Prostate gland (tissue), 2 donors: ENCODE data around the gene TMPRSS11F. TPM values are rescaled to one million over a fixed set of nuclear protein-coding genes. Genes with fewer than 3 reads are reported as not detected.
"Not testable (repeated sequence)": the region's sequence is repeated elsewhere in the genome, so short reads cannot be mapped to it uniquely, and the experiment has no call there.

ENCODE experiments used
- DNase-seq: peaks from one replicate; pipeline ENCODE4 v3.0.0-alpha.2; 2019; ENCODE audit warnings: low spot score
- H3K27ac ChIP-seq, 2 donors: fragments of 200-600 bp; sonication (generic); 2 replicates each; pipeline ENCODE4 v1.5.1; 2017 to 2019
- H3K27me3 ChIP-seq: fragments of 200-600 bp; sonication (generic); replicated peaks from 2 replicates; pipeline ENCODE4 v1.5.1; 2019; ENCODE audit not compliant: insufficient read depth
- H3K36me3 ChIP-seq, 2 donors: fragments of 200-600 bp; sonication (generic); 1 replicate in 1 of 2; 2 replicates in 1 of 2; pipeline versions ENCODE4 v1.5.1 to v1.8.1; 2017 to 2019
- H3K4me1 ChIP-seq: fragments of 200-600 bp; sonication (generic); replicated peaks from 2 replicates; pipeline ENCODE4 v1.5.1; 2019
- H3K4me3 ChIP-seq, 2 donors: fragments of 200-600 bp; sonication (generic); 2 replicates each; pipeline ENCODE4 v1.5.1; 2017 to 2019
- H3K9me3 ChIP-seq: fragments of 200-600 bp; sonication (generic); 2 replicates; pipeline ENCODE4 v1.5.1; 2017
- CTCF ChIP-seq, 4 experiments: fragments of 200-600 bp in 2 of 4; fragments of 450-650 bp in 2 of 4; sonication (generic) in 2 of 4; IDR thresholded peaks; 1 replicate in 3 of 4; 2 replicates in 1 of 4; pipeline ENCODE4 v1.5.1; 2016 to 2019; ENCODE audit warnings: antibody characterized with exemption in 4 of 4, mild to moderate bottlenecking in 2 of 4, moderate library complexity in 2 of 4
- POLR2A ChIP-seq: fragments of 450-650 bp; IDR thresholded peaks from one replicate; pipeline ENCODE4 v1.6.1; 2016; ENCODE audit warnings: antibody characterized with exemption, mild to moderate bottlenecking
- POLR2AphosphoS5 ChIP-seq: sonication (generic); formaldehyde crosslinking; IDR thresholded peaks from one replicate; pipeline ENCODE4 v1.6.1; 2017; ENCODE audit warnings: antibody characterized with exemption
- WGBS: methylation state at CpG from one replicate; pipeline ENCODE4 v1.1.5; 2018; 5-methylcytosine and 5-hydroxymethylcytosine counted together
- intact Hi-C: fragments of 100-400 bp; cut with DNase I; formaldehyde crosslinking; loops from one replicate; pipeline ENCODE4 v1.14.2; 2022
- total RNA-seq, 2 donors: library from RNA; depleted of rRNA; stranded (reverse); fragments of >200 nt; gene quantifications; one replicate each; pipeline ENCODE4 v1.1.0, GENCODE V29; 2016

TMPRSS11F gene
- under 1 TPM; 0.34 to 0.46 TPM for total RNA-seq

DNA sequence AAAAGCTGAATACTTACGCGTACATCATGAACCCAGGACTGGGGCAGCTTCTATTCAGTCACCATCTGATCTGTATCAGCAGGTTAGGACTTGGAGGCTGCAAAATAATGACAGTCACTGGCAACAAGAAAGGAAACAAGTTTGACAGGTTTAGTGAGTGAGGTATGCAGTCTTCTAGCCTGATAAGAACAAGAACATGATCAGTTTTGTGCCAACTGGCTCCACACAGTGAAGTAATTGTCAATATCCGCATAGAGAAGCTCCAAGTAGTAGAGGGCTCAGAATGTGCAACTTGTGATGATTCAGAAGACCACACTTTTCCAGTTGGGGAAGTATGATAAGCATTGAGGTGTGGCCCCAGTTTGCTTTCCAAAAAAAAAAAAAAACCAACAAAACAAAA, at the start of gene TMPRSS11F:
TMPRSS11F (minus strand) TSS at position 77 of the 400 bp plus-strand sequence; CDS start at position 28, 49 bp downstream.
- H3K4me1 ChIP-seq = no peaks in the 10 kb centered on the region
- WGBS = 31% methylated on average over 3 of the region's 3 CpGs
- no peak within 1 kb of the TSS for H3K4me3 ChIP-seq
- no peak for TF ChIP-seq POLR2A
- peak; percentile 80 for TF ChIP-seq POLR2AphosphoS5
- H3K27ac ChIP-seq = peak within 1 kb of the TSS in 1 of 2 donors; percentile 27
- peak; percentile 74 for DNase-seq
- intact Hi-C loops = no loop called here
- no peaks in the 10 kb centered on the region for H3K27me3 ChIP-seq
- no peaks in the 10 kb centered on the region for H3K36me3 ChIP-seq
- no peaks in the 10 kb centered on the region for H3K9me3 ChIP-seq

- no peaks in the 10 kb centered on the region for H3K9me3 ChIP-seq
- intact Hi-C loops = loop anchor here (10.0 kb wide), 2 partner anchors 192 to 432 kb away; no protein-coding TSS in a partner anchor
- WGBS = 36% methylated on average over 2 of the region's 2 CpGs
Measured at GRCh38 chr4:68176904-68177303, 47.2 kb upstream of the TMPRSS11F start.

GRCh38 chr4:68176500-68176899, 46.8 kb upstream of the TMPRSS11F start:
- 17% methylated on average over 1 of the region's 1 CpG for WGBS
- Histone ChIP-seq H3K4me1 (no peaks in the 10 kb centered on the region), H3K9me3 (no peaks in the 10 kb centered on the region), H3K36me3 (no peaks in the 10 kb centered on the region), H3K4me3 (no peak overlapping the region), H3K27ac (no peak overlapping the region), H3K27me3 (no peaks in the 10 kb centered on the region)
- DNase-seq = no peak
- TF ChIP-seq CTCF (IDR thresholded peaks at IDR 0.05) = no peak
- no peak for TF ChIP-seq POLR2AphosphoS5
- TF ChIP-seq POLR2A = no peak
- intact Hi-C loops = loop anchor here (10.0 kb wide), 2 partner anchors 192 to 432 kb away; no protein-coding TSS in a partner anchor

More at GRCh38 chr4:68176904-68177303, 47.2 kb upstream of the TMPRSS11F start:
- Histone ChIP-seq H3K27me3 (no peaks in the 10 kb centered on the region), H3K36me3 (no peaks in the 10 kb centered on the region), H3K27ac (no peak overlapping the region), H3K4me3 (no peak overlapping the region), H3K4me1 (no peaks in the 10 kb centered on the region)
- DNase-seq = no peak
- TF ChIP-seq CTCF (IDR thresholded peaks at IDR 0.05) (no peak), POLR2AphosphoS5 (no peak), POLR2A (no peak)

- peak; percentile 41 for DNase-seq
- Histone ChIP-seq H3K36me3 (no peaks in the 10 kb centered on the region), H3K4me1 (no peaks in the 10 kb centered on the region), H3K27me3 (no peaks in the 10 kb centered on the region), H3K4me3 (no peak overlapping the region), H3K27ac (no peak overlapping the region), H3K9me3 (no peaks in the 10 kb centered on the region)
- intact Hi-C loops = loop anchor here (10.0 kb wide), 2 partner anchors 191 to 431 kb away; no protein-coding TSS in a partner anchor
- no peak for TF ChIP-seq POLR2AphosphoS5
- TF ChIP-seq CTCF (IDR thresholded peaks at IDR 0.05) = peak in 3 of 4 experiments; percentile 62 to 71 (median 68)
- no peak for TF ChIP-seq POLR2A
- WGBS = 39% methylated on average over 6 of the region's 6 CpGs
Measured at GRCh38 chr4:68175562-68176155, 46.0 kb upstream of the TMPRSS11F start.

- WGBS = 19% methylated on average over 2 of the region's 2 CpGs
Measured at GRCh38 chr4:68174389-68174788, 44.7 kb upstream of the TMPRSS11F start.

GRCh38 chr4:68172147-68172546, 42.5 kb upstream of the TMPRSS11F start:
- intact Hi-C loops = loop anchor here (10.0 kb wide), 2 partner anchors 187 to 427 kb away; no protein-coding TSS in a partner anchor
- not testable (repeated sequence) for H3K27ac ChIP-seq
- WGBS = 85% methylated on average over 6 of the region's 6 CpGs

More at GRCh38 chr4:68174389-68174788, 44.7 kb upstream of the TMPRSS11F start:
- H3K4me1 ChIP-seq, H3K27me3 ChIP-seq, H3K4me3 ChIP-seq, DNase-seq, H3K36me3 ChIP-seq, H3K9me3 ChIP-seq, H3K27ac ChIP-seq: not testable (repeated sequence)
- intact Hi-C loops = loop anchor here (10.0 kb wide), 2 partner anchors 190 to 430 kb away; no protein-coding TSS in a partner anchor

More at GRCh38 chr4:68172147-68172546, 42.5 kb upstream of the TMPRSS11F start:
- not testable (repeated sequence) for DNase-seq, H3K4me1 ChIP-seq, H3K36me3 ChIP-seq, H3K27me3 ChIP-seq, H3K4me3 ChIP-seq, H3K9me3 ChIP-seq
